NCI-H2196 treated with DMSO at 0.1 percent for 48 hours (cell line): ENCODE measurements around the gene PAF1.

ENCODE experiments used
- DNase-seq: peaks from one replicate; lab custom pipeline; 2025; ENCODE audit not compliant: unreplicated experiment; lab: John Stamatoyannopoulos, UW

PAF1 gene

GRCh38 chr19:39390751-39391437 is at the start of gene PAF1, which contains the start of gene MED29:
TSS of gene PAF1 (minus strand) at chr19:39391106. CDS start at chr19:39390864, 242 bp downstream.
TSS of gene MED29 (plus strand) at chr19:39391378. CDS start at chr19:39391423, 45 bp downstream.
- DNase-seq, result peak; percentile 99

- no peak for DNase-seq
Observed at GRCh38 chr19:39438270-39438934, 47.5 kb upstream of the PAF1 start.

GRCh38 chr19:39436350-39436716 is 45.4 kb upstream of the PAF1 start:
- no peak for DNase-seq

GRCh38 chr19:39435499-39436349 is 44.8 kb upstream of the PAF1 start, which contains the start of gene RPS16:
TSS of gene RPS16 (minus strand) at chr19:39435949. CDS start at chr19:39435895, 54 bp downstream.
- DNase-seq, result peak; percentile 97

- no peak for DNase-seq
Observed at GRCh38 chr19:39434123-39435076, 43.5 kb upstream of the PAF1 start.

GRCh38 chr19:39433480-39434079 is 42.7 kb upstream of the PAF1 start:
- no peak for DNase-seq

- no peak for DNase-seq
Observed at GRCh38 chr19:39432677-39433025, 41.7 kb upstream of the PAF1 start.

GRCh38 chr19:39430675-39431593 is 40.0 kb upstream of the PAF1 start:
- no peak for DNase-seq

- no peak for DNase-seq
Observed at GRCh38 chr19:39428283-39429112, 37.6 kb upstream of the PAF1 start.

- no peak for DNase-seq
Observed at GRCh38 chr19:39427707-39428106, 36.8 kb upstream of the PAF1 start.

GRCh38 chr19:39426170-39426569 is 35.3 kb upstream of the PAF1 start:
- no peak for DNase-seq

GRCh38 chr19:39425744-39426143 is 34.8 kb upstream of the PAF1 start:
- no peak for DNase-seq

GRCh38 chr19:39424934-39425333 is 34.0 kb upstream of the PAF1 start:
- DNase-seq, result no peak

GRCh38 chr19:39423258-39424086 is 32.6 kb upstream of the PAF1 start:
- no peak for DNase-seq

- DNase-seq, result no peak
Observed at GRCh38 chr19:39422020-39422419, 31.1 kb upstream of the PAF1 start.

GRCh38 chr19:39420769-39421168 is 29.9 kb upstream of the PAF1 start:
- no peak for DNase-seq

GRCh38 chr19:39419003-39419402 is 28.1 kb upstream of the PAF1 start:
- DNase-seq, result no peak
